ENCODE data around the gene PRMT6. TPM values are rescaled to one million over a fixed set of nuclear protein-coding genes. Genes with fewer than 3 reads are reported as not detected.
A peak's percentile ranks its signal among the peaks of the same experiment; 100 is the strongest.

Gene PRMT6
- total and polyA plus RNA-seq, 2 experiments from 2014 or later, result 29.6 to 46.6 TPM

DNA sequence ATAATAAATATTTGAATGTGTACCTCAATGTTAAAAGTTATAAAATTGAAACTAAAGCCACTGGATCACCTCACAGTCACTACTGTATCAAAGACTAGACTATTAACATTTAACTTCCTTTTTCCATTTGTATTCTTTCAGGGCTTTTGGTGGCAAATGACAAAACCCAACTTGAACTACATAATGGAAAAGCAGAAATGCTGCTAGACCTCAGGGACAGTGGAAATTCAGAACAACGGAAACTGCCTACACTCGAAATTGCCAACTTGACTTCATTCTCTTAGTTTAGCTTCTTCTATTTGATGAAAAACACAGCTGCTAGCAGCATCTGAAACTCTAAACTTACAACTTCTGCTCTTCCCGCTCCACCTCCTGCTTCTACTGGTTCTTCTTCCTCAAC lies 49.4 kb downstream of the PRMT6 start:
- no peaks in the 10 kb centered on the region for H3K9me2 ChIP-seq (ENCODE audit: insufficient read depth)
- TF ChIP-seq, protein P1, sequence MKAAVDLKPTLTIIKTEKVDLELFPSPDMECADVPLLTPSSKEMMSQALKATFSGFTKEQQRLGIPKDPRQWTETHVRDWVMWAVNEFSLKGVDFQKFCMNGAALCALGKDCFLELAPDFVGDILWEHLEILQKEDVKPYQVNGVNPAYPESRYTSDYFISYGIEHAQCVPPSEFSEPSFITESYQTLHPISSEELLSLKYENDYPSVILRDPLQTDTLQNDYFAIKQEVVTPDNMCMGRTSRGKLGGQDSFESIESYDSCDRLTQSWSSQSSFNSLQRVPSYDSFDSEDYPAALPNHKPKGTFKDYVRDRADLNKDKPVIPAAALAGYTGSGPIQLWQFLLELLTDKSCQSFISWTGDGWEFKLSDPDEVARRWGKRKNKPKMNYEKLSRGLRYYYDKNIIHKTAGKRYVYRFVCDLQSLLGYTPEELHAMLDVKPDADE (IDR thresholded peaks at IDR 0.05), result no peak
- TF ChIP-seq, protein P2, sequence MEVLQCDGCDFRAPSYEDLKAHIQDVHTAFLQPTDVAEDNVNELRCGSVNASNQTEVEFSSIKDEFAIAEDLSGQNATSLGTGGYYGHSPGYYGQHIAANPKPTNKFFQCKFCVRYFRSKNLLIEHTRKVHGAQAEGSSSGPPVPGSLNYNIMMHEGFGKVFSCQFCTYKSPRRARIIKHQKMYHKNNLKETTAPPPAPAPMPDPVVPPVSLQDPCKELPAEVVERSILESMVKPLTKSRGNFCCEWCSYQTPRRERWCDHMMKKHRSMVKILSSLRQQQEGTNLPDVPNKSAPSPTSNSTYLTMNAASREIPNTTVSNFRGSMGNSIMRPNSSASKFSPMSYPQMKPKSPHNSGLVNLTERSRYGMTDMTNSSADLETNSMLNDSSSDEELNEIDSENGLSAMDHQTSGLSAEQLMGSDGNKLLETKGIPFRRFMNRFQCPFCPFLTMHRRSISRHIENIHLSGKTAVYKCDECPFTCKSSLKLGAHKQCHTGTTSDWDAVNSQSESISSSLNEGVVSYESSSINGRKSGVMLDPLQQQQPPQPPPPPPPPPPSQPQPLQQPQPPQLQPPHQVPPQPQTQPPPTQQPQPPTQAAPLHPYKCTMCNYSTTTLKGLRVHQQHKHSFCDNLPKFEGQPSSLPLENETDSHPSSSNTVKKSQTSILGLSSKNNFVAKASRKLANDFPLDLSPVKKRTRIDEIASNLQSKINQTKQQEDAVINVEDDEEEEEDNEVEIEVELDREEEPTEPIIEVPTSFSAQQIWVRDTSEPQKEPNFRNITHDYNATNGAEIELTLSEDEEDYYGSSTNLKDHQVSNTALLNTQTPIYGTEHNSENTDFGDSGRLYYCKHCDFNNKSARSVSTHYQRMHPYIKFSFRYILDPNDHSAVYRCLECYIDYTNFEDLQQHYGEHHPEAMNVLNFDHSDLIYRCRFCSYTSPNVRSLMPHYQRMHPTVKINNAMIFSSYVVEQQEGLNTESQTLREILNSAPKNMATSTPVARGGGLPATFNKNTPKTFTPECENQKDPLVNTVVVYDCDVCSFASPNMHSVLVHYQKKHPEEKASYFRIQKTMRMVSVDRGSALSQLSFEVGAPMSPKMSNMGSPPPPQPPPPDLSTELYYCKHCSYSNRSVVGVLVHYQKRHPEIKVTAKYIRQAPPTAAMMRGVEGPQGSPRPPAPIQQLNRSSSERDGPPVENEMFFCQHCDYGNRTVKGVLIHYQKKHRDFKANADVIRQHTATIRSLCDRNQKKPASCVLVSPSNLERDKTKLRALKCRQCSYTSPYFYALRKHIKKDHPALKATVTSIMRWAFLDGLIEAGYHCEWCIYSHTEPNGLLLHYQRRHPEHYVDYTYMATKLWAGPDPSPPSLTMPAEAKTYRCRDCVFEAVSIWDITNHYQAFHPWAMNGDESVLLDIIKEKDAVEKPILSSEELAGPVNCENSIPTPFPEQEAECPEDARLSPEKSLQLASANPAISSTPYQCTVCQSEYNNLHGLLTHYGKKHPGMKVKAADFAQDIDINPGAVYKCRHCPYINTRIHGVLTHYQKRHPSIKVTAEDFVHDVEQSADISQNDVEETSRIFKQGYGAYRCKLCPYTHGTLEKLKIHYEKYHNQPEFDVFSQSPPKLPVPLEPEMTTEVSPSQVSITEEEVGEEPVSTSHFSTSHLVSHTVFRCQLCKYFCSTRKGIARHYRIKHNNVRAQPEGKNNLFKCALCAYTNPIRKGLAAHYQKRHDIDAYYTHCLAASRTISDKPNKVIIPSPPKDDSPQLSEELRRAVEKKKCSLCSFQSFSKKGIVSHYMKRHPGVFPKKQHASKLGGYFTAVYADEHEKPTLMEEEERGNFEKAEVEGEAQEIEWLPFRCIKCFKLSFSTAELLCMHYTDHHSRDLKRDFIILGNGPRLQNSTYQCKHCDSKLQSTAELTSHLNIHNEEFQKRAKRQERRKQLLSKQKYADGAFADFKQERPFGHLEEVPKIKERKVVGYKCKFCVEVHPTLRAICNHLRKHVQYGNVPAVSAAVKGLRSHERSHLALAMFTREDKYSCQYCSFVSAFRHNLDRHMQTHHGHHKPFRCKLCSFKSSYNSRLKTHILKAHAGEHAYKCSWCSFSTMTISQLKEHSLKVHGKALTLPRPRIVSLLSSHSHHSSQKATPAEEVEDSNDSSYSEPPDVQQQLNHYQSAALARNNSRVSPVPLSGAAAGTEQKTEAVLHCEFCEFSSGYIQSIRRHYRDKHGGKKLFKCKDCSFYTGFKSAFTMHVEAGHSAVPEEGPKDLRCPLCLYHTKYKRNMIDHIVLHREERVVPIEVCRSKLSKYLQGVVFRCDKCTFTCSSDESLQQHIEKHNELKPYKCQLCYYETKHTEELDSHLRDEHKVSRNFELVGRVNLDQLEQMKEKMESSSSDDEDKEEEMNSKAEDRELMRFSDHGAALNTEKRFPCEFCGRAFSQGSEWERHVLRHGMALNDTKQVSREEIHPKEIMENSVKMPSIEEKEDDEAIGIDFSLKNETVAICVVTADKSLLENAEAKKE (CRISPR knock-in tag; IDR thresholded peaks at IDR 0.05), result no peak
- TF ChIP-seq, protein P3, sequence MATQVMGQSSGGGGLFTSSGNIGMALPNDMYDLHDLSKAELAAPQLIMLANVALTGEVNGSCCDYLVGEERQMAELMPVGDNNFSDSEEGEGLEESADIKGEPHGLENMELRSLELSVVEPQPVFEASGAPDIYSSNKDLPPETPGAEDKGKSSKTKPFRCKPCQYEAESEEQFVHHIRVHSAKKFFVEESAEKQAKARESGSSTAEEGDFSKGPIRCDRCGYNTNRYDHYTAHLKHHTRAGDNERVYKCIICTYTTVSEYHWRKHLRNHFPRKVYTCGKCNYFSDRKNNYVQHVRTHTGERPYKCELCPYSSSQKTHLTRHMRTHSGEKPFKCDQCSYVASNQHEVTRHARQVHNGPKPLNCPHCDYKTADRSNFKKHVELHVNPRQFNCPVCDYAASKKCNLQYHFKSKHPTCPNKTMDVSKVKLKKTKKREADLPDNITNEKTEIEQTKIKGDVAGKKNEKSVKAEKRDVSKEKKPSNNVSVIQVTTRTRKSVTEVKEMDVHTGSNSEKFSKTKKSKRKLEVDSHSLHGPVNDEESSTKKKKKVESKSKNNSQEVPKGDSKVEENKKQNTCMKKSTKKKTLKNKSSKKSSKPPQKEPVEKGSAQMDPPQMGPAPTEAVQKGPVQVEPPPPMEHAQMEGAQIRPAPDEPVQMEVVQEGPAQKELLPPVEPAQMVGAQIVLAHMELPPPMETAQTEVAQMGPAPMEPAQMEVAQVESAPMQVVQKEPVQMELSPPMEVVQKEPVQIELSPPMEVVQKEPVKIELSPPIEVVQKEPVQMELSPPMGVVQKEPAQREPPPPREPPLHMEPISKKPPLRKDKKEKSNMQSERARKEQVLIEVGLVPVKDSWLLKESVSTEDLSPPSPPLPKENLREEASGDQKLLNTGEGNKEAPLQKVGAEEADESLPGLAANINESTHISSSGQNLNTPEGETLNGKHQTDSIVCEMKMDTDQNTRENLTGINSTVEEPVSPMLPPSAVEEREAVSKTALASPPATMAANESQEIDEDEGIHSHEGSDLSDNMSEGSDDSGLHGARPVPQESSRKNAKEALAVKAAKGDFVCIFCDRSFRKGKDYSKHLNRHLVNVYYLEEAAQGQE (IDR thresholded peaks at IDR 0.05; ENCODE audit: unreplicated experiment), result no peak
- TF ChIP-seq EZH2 (IDR thresholded peaks at IDR 0.05; ENCODE audit: low read depth, unreplicated experiment) (no peak), POLR2AphosphoS5 (IDR thresholded peaks at IDR 0.05; ENCODE audit: low read depth) (no peak), STAT1 (IDR thresholded peaks at IDR 0.05; ENCODE audit: unreplicated experiment) (no peak), NANOG (IDR thresholded peaks at IDR 0.05; ENCODE audit: borderline replicate concordance) (no peak), JUNB (IDR thresholded peaks at IDR 0.05; ENCODE audit: unreplicated experiment) (no peak), CREB1 (CRISPR knock-in tag; IDR thresholded peaks at IDR 0.05; ENCODE audit: low read depth) (no peak), ZNF331 (CRISPR knock-in tag; IDR thresholded peaks at IDR 0.05; ENCODE audit: low read depth) (no peak), ZNF114 (CRISPR knock-in tag; IDR thresholded peaks at IDR 0.05) (no peak), EZH2phosphoT487 (IDR thresholded peaks at IDR 0.05; ENCODE audit: unreplicated experiment) (no peak)
- TF ChIP-seq, protein P4, sequence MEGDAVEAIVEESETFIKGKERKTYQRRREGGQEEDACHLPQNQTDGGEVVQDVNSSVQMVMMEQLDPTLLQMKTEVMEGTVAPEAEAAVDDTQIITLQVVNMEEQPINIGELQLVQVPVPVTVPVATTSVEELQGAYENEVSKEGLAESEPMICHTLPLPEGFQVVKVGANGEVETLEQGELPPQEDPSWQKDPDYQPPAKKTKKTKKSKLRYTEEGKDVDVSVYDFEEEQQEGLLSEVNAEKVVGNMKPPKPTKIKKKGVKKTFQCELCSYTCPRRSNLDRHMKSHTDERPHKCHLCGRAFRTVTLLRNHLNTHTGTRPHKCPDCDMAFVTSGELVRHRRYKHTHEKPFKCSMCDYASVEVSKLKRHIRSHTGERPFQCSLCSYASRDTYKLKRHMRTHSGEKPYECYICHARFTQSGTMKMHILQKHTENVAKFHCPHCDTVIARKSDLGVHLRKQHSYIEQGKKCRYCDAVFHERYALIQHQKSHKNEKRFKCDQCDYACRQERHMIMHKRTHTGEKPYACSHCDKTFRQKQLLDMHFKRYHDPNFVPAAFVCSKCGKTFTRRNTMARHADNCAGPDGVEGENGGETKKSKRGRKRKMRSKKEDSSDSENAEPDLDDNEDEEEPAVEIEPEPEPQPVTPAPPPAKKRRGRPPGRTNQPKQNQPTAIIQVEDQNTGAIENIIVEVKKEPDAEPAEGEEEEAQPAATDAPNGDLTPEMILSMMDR (conservative IDR thresholded peaks at IDR 0.05; ENCODE audit: low read depth in 2 of 2), result no peak
- no peak overlapping the region for H3K4me2 ChIP-seq
- H3K4me1 ChIP-seq (ENCODE audit: insufficient read depth), result peaks cover 15% of the 10 kb centered on the region
- ATAC-seq (no peak), DNase-seq (ENCODE audit: low spot score) (no peak)
- H3K27me3 ChIP-seq (ENCODE audit: insufficient read depth), result no peaks in the 10 kb centered on the region
- no peaks in the 10 kb centered on the region for H3K36me3 ChIP-seq (ENCODE audit: insufficient read depth)
- H3K79me2 ChIP-seq (replicated peaks; ENCODE audit: insufficient read depth), result no peaks in the 10 kb centered on the region
- Mint-ChIP-seq H3K4me1 (peaks cover 13% of the 10 kb centered on the region), H3K4me3 (no peak overlapping the region), H3K27ac (no peak overlapping the region), H3K36me3 (ENCODE audit: low read depth) (no peaks in the 10 kb centered on the region), H3K27me3 (ENCODE audit: insufficient read depth, low read depth, poor library complexity) (peaks cover 3% of the 10 kb centered on the region), H3K9me3 (no peaks in the 10 kb centered on the region)
- no peaks in the 10 kb centered on the region for H3F3A ChIP-seq (replicated peaks; ENCODE audit: low read depth)
- 0 out of 2 replicates have a peak overlapping the region, but pooled peaks have one; percentile 15 for H2AFZ ChIP-seq
- no peak overlapping the region for H3K4me3 ChIP-seq
- no peaks in the 10 kb centered on the region for H4K20me1 ChIP-seq (replicated peaks; ENCODE audit: insufficient read depth)
- no peak overlapping the region for H3K27ac ChIP-seq (ENCODE audit: low read depth)
